HepG2 (cell line): Measurements from ENCODE around the gene SCGB2A2. TPM values are rescaled to one million over a fixed set of nuclear protein-coding genes. Genes with fewer than 3 reads are reported as not detected.

Source experiments
- CTCF ChIP-seq: sonication (generic); formaldehyde crosslinking; IDR thresholded peaks from 2 replicates; pipeline ENCODE4 v1.5.0; 2020; ENCODE audit warnings: mild to moderate bottlenecking, missing genetic modification reagents, moderate library complexity
- HNF1B ChIP-seq: sonication (generic); formaldehyde crosslinking; IDR thresholded peaks from 2 replicates; pipeline ENCODE4 v1.5.1; 2020; ENCODE audit warnings: mild to moderate bottlenecking, moderate library complexity, missing genetic modification reagents
- MLXIP ChIP-seq: sonication (generic); formaldehyde crosslinking; IDR thresholded peaks from 2 replicates; pipeline ENCODE4 v1.9.0; 2021; ENCODE audit warnings: missing genetic modification reagents, borderline replicate concordance
- NR3C1 ChIP-seq: sonication (generic); formaldehyde crosslinking; IDR thresholded peaks from 2 replicates; pipeline ENCODE4 v1.4.0; 2020; ENCODE audit warnings: missing genetic modification reagents
- PAXIP1 ChIP-seq: sonication (generic); formaldehyde crosslinking; conservative IDR thresholded peaks from 2 replicates; pipeline ENCODE4 v1.4.0; 2020; ENCODE audit warnings: mild to moderate bottlenecking, missing genetic modification reagents, moderate library complexity
- PHF5A ChIP-seq: IDR thresholded peaks from one replicate; pipeline ENCODE4 v1.6.1; 2018; ENCODE audit warnings: low read depth, missing genetic modification reagents; ENCODE audit not compliant: unreplicated experiment
- SMARCC2 ChIP-seq: fragments of 450-650 bp; IDR thresholded peaks from 2 replicates; pipeline ENCODE4 v1.6.1; 2017; ENCODE audit warnings: antibody characterized with exemption, mild to moderate bottlenecking
- SMARCE1 ChIP-seq: fragments of 450-650 bp; IDR thresholded peaks from 2 replicates; pipeline ENCODE4 v1.6.1; 2017; ENCODE audit warnings: borderline replicate concordance
- TFAP4 ChIP-seq: sonication (generic); IDR thresholded peaks from 2 replicates; pipeline ENCODE4 v1.6.1; 2016; ENCODE audit warnings: low read depth, borderline replicate concordance
- ZNF232 ChIP-seq: sonication (generic); formaldehyde crosslinking; IDR thresholded peaks from 2 replicates; pipeline ENCODE4 v1.4.0; 2020; ENCODE audit warnings: missing genetic modification reagents, borderline replicate concordance
- ZNF335 ChIP-seq: sonication (generic); formaldehyde crosslinking; IDR thresholded peaks from 2 replicates; pipeline ENCODE4 v1.4.0; 2020; ENCODE audit warnings: missing genetic modification reagents
- ZNF34 ChIP-seq: sonication (generic); formaldehyde crosslinking; IDR thresholded peaks from 2 replicates; pipeline ENCODE4 v1.4.0; 2020; ENCODE audit warnings: mild to moderate bottlenecking, missing genetic modification reagents, borderline replicate concordance
- ZNF484 ChIP-seq: sonication (generic); formaldehyde crosslinking; IDR thresholded peaks from 2 replicates; pipeline ENCODE4 v1.5.1; 2020; ENCODE audit warnings: mild to moderate bottlenecking, low read depth, missing genetic modification reagents, borderline replicate concordance
- ZNF660 ChIP-seq: sonication (generic); formaldehyde crosslinking; IDR thresholded peaks from 2 replicates; pipeline ENCODE4 v1.5.1; 2020; ENCODE audit warnings: mild to moderate bottlenecking, low read depth, missing genetic modification reagents, borderline replicate concordance
- polyA plus RNA-seq, 8 experiments: library from polyadenylated mRNA; depleted of rRNA in 3 of 8; stranded (reverse) in 7 of 8; unstranded in 1 of 8; fragments of >200 nt; fragmentation: Illumina TruSeq in 4 of 8; extraction: Trizol in 4 of 8; gene quantifications; 2 replicates each; pipeline versions ENCODE4 v1.2.1 to v1.2.3, GENCODE V29; 2011 to 2016; ENCODE audit warnings: low read depth in 4 of 8, missing spikeins in 1 of 8, mixed read lengths in 1 of 8; ENCODE audit not compliant: insufficient read depth in 1 of 8
- total RNA-seq, 5 experiments: library from RNA; depleted of rRNA; stranded (reverse); fragments of >200 nt; fragmentation: Illumina TruSeq; extraction: Trizol; gene quantifications; 2 replicates each; pipeline ENCODE4 v1.2.3, GENCODE V29; 2016; ENCODE audit warnings: low read depth in 1 of 5

The SCGB2A2 gene
- total and polyA plus RNA-seq, 2 of the 13 experiments (the other 11 are each of a cell fraction or from before 2014, with no cell fraction given): 0.12 TPM; not detected in 1

GRCh38 chr11:62260261-62260953, 9.6 kb upstream of the SCGB2A2 start (continued):
- TF ChIP-seq CTCF (CRISPR knock-in tag) (no peak), ZNF484 (no peak), ZNF34 (CRISPR knock-in tag) (no peak), SMARCE1 (peak; percentile 85; the same call in 1 of the 2 replicates), MLXIP (CRISPR knock-in tag) (no peak), SMARCC2 (no peak), HNF1B (no peak), ZNF660 (CRISPR knock-in tag) (no peak), TFAP4 (peak; percentile 54; the same call in 1 of the 2 replicates), PHF5A (peak; percentile 85), ZNF232 (CRISPR knock-in tag) (no peak), ZNF335 (no peak), NR3C1 (CRISPR knock-in tag) (no peak), PAXIP1 (CRISPR knock-in tag) (peak; percentile 97)
